ENCODE results near the gene ANKMY1. TPM values are rescaled to one million over a fixed set of nuclear protein-coding genes. Genes with fewer than 3 reads are reported as not detected.

ANKMY1 gene
- total RNA-seq, 2 donors from 2014 or later: 3.7 to 7.9 TPM

GRCh38 chr2:240449764-240450531, 107.8 kb downstream of the ANKMY1 start:
- H3K27ac ChIP-seq: no peak overlapping the region
- peaks cover 0 to 45% of the 10 kb centered on the region in 2 donors for H3K4me1 ChIP-seq
- DNase-seq (ENCODE audit: low spot score): no peak

GRCh38 chr2:240448387-240449274, 109.2 kb downstream of the ANKMY1 start:
- TF ChIP-seq CTCF (IDR thresholded peaks at IDR 0.05): no peak
- Histone ChIP-seq H3K36me3 (peaks cover 4% of the 10 kb centered on the region), H3K27me3 (no peaks in the 10 kb centered on the region), H3K9me3 (no peaks in the 10 kb centered on the region), H3K4me1 (peaks cover 0 to 34% of the 10 kb centered on the region in 2 donors), H3K4me3 (no peak overlapping the region), H3K27ac (no peak overlapping the region)
- no peak for DNase-seq (ENCODE audit: low spot score)

More at GRCh38 chr2:240449764-240450531, 107.8 kb downstream of the ANKMY1 start:
- Histone ChIP-seq H3K27me3 (no peaks in the 10 kb centered on the region), H3K36me3 (peaks cover 4% of the 10 kb centered on the region), H3K4me3 (no peak overlapping the region), H3K9me3 (no peaks in the 10 kb centered on the region)
- TF ChIP-seq CTCF (IDR thresholded peaks at IDR 0.05): no peak

GRCh38 chr2:240447934-240448333, 109.9 kb downstream of the ANKMY1 start:
- Histone ChIP-seq H3K4me1 (peaks cover 0 to 32% of the 10 kb centered on the region in 2 donors), H3K27me3 (no peaks in the 10 kb centered on the region), H3K36me3 (peaks cover 4% of the 10 kb centered on the region), H3K4me3 (no peak overlapping the region), H3K9me3 (no peaks in the 10 kb centered on the region), H3K27ac (no peak overlapping the region)
- no peak for DNase-seq (ENCODE audit: low spot score)
- TF ChIP-seq CTCF (IDR thresholded peaks at IDR 0.05): no peak

GRCh38 chr2:240447331-240447730, 110.5 kb downstream of the ANKMY1 start:
- no peaks in the 10 kb centered on the region for H3K9me3 ChIP-seq

GRCh38 chr2:240446664-240447175, 111.1 kb downstream of the ANKMY1 start:
- H3K36me3 ChIP-seq: peaks cover 4% of the 10 kb centered on the region
- no peak for TF ChIP-seq CTCF (IDR thresholded peaks at IDR 0.05)
- no peaks in the 10 kb centered on the region for H3K9me3 ChIP-seq
- peaks cover 0 to 24% of the 10 kb centered on the region in 2 donors for H3K4me1 ChIP-seq
- no peak overlapping the region for H3K27ac ChIP-seq
- DNase-seq (ENCODE audit: low spot score): no peak
- no peak overlapping the region for H3K4me3 ChIP-seq
- H3K27me3 ChIP-seq: no peaks in the 10 kb centered on the region

More at GRCh38 chr2:240447331-240447730, 110.5 kb downstream of the ANKMY1 start:
- no peak overlapping the region for H3K27ac ChIP-seq
- no peaks in the 10 kb centered on the region for H3K27me3 ChIP-seq
- H3K4me3 ChIP-seq: no peak overlapping the region
- peaks cover 4% of the 10 kb centered on the region for H3K36me3 ChIP-seq
- no peak for DNase-seq (ENCODE audit: low spot score)
- no peak for TF ChIP-seq CTCF (IDR thresholded peaks at IDR 0.05)
- peaks cover 0 to 31% of the 10 kb centered on the region in 2 donors for H3K4me1 ChIP-seq
